HG03442 (cell line): ENCODE data around the gene SIGLEC1.

Source experiments
- ATAC-seq: cut with Tn5 transposase; IDR thresholded peaks from one replicate; pipeline ENCODE4 v1.9.1; 2021; ENCODE audit warnings: mild to moderate bottlenecking, moderate library complexity; ENCODE audit not compliant: unreplicated experiment

The SIGLEC1 gene

DNA sequence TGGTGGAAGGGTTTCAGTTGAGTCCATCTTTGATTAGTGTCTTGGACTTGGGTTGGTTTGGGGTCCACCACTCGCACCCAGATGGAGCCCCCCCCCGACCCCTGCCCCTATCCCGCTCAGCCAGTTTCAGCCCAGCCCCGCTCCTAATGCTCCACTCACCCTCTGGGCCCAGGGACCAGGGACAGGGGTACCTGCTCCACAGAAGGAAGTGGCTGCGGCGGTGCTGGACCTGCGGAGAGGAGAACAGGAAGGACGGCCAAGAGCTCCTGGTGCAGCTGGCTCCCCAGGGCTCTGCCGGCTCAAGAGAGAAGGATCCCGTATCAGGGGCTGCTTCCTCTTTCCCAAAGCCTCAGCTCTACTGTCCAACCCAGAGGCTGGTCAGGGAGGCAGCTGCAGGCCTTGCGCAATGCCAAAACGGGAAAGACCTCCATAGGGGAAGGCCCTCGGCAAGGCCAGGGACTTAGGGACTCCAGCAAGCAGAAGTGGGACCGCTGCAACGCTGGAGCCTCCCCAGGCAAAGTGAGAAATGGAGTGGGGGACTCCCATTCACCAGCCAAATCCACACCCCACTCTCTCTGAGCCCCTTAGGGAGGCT lies at the start of gene SIGLEC1:
Gene SIGLEC1, minus strand, starts transcription at position 322 of the 595 bp plus-strand sequence. CDS start 5,472 bp downstream, outside the sequence.
- no peak for ATAC-seq

DNA sequence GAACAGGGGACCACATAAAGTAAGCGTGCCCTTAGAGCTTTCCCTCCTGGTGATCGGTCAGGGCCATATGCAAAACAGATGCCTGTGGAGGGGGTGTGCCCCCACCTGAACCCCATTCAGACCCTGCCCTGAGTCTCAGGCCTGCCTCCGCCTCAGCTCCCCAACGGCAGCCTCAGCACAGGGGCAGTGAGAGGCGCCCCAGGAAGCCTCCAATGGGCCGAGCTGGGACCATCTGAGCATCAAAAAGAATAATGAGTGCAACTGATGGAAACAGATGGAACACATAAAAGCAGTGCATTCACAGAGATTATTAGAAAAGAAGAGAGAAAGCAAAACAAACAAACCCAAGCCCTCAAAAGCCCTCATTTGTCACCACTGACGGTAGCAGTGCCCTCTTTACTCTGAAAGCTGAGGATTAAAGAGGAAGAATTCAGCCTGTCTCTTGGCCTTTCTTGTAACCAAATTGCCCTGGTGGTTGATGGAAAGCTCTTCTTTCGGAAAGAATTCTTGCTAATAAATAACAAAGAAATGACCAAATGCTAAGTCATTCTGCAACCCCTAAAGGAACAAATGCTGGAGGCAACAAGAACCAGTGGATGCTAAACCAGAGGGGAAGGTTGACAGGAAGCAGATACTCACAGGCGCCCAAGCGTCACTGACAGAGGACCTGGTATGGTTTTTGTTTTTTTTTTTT lies 48.4 kb upstream of the SIGLEC1 start:
- no peak for ATAC-seq

DNA sequence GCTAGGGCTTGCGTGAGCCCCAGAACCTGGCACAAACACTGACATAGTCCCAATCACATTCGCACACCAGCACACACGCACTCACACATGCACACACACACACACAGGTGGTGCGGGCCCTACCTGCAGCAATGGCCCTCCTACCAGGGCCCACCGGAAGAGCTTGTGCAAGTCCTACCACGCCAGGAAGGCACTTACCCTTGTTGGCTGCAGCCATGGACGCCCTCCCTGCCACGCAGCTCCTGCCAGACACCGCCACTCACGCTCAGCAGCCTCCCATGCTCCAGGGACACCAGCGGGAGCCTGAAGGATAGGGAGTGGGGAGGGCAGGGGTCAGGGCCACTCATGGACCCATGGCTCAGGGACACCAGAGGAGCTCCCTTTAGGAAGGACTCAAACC lies 47.5 kb upstream of the SIGLEC1 start:
- ATAC-seq = no peak

DNA sequence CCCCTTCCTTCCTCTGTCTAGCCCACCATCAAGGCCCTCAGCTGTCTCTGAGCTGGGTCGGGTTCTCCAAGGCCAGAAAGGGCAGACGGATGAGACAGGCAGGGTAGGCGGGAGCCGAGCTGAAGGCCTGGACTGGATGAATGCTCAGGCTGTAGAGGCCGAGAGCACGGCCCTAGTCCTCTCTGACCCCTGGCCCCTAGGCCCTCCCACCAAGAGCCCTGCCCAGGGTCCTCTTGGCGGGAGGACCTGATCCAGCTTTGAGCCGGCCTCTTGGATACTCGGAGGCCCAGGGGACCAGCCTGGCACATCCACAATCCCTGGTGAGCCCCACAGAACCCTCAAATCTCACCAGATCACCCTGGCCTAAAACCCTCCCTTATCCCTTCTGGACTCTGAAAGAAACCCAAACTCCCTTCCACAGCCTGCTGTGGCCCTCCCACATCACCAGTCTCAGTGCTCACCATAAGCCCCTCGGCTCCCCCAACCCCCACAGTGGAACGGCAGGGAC lies 47.0 kb upstream of the SIGLEC1 start:
- ATAC-seq = no peak

DNA sequence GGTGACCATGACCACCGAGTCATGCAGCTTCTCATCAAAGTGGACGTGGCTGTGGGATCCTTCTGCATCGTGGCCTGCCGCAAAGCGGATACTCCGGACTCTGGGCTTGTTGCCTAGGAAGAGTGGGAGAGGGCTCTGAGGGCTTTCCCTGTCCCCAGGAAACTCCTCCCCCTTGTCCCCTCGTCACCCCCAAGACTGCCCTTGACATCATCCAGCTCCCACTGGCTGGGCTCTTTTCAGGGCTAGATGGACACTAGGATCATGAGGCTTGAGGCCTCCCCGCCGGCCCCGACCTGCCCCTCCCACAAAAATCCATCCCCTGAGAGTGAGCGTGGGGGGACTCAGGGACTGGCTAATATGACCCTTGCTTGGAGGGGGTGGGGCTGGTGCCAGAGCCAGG lies 46.2 kb upstream of the SIGLEC1 start:
- ATAC-seq = no peak

DNA sequence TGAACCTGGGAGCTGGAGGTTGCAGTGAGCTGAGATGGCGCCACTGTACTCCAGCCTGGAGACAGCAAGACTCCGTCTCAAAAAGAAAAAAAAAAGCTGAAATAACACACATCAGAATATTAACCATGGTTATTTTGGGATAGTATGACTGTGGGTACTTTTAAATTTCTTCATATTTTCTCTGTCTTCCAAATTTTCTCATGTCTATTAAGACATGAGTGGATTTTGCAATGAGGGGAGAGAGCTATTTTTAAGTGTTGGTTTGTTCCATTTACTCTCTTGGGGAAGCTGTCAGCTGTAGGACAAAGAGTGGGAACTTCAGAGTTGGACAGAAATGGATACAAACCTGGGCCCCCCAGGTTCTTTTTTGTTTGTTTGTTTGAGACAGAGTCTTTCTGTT lies 44.9 kb upstream of the SIGLEC1 start:
- no peak for ATAC-seq

DNA sequence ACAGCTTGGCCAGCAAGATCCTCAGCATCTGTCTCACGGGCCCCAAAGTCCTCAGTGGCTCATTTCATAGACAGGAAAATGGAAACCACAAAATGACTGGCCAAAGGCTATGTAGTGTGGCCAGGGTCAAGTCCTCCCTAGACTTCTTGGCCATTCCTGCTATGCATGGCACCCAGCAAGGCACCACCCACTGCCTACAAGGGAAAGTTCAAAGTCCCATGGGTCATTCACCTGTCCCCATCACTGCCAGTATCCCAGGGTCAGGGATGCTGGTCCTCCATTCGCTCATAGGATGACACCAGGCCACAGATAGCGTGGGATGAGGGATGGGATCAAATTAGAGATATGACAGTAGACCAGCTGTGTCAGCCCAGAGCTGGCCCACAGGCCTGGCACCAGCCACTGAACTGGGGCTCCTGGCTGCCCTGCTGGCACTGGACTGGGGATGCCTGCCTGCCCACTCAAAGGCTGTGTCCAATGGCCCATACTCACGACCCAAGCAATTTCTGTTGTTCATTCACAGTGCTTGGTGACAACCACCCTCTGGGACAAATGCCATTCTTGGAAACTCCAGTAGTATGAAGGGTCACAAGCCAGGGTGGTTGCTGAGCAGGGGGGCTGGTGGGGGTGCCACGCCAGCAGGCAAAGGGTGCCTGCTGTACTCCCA lies 43.5 kb upstream of the SIGLEC1 start:
- ATAC-seq = no peak

DNA sequence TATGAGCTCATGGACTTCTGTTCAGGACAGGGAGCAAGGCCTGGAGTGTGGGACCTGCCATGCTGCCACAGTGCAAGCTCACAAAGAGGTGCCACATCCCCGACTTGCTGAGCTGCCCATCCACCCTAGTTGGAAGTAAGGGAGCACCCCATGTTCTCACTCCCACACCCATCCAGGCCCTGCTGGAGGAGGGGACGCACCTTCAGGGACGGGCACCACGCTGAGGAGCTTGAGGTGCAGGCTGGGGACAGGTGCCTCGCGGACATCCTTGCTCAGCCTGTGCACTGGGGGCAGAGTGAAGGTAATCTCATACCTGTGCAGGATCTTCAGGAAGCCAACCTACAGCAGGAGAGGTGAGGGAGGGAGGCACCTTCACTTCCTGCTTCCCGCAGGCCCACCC lies 42.9 kb upstream of the SIGLEC1 start:
- no peak for ATAC-seq

DNA sequence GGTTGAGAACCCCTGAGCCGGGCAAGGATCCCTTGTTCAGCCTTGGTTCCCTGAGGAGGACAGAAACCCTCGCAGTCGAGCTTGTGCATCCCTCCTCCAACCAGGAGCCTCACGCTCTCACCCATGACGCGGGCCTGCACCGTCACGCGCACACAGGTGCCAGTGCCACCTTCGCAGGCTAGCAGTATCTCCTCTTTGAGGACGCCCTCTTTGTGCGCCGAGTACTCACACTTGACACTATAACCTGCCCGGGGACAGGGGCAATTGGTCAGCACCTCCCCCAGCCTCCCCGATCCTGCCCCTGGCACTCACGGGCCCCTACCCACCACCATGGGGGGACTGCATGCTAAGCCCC lies 41.9 kb upstream of the SIGLEC1 start:
- no peak for ATAC-seq

DNA sequence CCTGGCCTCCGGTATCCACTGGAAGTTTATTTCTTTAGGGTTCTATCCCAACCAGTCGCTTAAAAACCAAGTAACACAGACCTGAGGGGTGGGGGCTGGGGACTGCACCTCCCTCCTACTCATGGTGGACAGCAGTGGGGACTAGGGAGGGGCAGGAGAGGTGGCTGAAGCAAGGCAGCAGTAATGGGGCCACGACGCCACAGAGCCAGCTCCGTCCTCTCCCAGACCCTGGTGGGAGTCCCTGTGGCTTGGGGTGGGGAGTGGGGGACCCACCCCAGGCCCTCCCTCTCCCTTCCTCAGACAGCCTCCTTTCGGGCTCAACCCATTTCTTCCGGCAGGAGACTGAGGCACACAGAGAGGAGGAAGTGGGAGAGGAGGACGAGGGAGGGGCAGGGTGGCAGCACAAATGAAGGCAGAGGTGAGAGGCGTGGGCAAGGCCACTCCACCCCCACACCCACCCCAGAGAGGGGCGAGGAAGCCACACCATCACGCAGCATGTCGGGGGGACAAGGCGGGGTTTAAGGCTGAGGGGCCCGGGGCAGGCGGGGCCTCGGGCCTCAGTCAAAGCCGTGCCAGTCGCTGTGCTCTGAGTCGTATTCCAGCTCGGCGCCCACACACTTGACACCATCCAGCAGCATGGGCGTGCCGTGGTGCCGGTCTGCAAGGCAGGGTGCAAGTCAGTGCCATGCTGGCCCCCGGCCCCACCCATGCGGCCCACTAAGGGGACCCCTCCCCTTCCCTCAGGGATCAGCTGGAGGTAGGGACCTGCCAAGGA lies 41.3 kb upstream of the SIGLEC1 start:
- ATAC-seq = no peak

DNA sequence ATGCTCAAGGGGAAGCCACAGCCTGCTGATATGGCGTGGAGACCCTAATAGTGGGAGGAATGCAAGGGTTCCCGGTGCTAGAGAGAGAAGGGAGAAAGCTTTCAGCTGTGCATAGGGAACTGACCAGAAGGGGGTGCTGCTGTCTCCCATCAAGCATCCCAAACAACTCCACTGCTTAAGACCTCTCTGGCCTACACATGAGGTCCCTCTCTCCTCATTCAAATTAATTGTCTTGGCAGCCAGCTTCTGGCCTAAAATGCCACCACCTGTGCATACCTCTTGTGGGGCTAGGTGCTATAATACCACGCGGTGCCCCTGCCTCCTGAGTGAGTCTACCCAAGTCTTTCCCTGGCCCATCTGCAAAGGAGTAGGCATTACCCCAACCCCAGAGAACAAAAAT lies 40.7 kb upstream of the SIGLEC1 start:
- ATAC-seq = no peak

DNA sequence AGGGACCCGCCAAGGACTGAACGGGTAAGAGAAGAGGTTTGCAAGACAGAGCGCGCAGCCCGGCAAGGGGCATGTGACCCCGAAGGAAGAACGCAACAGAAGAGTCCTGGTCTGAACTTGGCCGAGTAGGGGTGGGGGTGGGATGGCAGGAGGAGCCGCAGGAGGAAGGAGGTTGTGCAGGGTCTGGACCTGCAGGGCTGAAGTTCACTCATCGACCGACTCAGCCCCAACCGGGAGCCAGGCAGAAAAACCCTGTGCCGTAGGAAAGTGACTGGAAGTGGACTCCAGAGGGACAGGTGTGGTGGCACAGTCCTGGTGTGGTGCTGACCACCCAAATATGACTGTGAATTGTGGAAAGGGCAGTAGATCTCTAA lies 40.0 kb upstream of the SIGLEC1 start:
- no peak for ATAC-seq

DNA sequence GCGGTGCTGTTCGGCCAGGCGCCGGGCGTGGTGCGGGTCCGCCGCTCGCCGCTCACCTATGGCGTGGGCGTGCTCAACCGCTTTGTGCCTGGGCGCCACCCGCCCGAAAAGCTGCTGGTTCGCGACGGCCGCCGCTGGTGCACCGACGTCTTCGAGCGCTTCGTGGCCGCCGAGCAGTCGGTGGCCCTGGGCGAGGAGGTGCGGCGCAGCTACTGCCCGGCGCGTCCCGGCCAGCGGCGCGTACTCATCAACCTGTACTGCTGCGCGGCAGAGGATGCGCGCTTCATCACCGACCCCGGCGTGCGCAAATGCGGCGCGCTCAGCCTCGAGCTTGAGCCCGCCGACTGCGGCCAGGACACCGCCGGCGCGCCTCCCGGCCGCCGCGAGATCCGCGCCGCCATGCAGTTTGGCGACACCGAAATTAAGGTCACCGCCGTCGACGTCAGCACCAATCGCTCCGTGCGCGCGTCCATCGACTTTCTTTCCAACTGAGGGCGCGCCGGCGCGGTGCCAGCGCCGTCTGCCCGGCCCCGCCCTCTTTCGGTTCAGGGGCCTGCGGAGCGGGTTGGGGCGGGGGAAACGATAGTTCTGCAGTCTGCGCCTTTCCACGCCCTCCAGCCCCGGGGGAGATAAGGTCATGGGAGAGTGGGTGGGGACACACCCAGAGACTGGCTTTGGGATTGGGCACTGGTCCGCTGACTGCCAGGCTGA lies 39.4 kb upstream of the SIGLEC1 start:
- ATAC-seq = no peak

DNA sequence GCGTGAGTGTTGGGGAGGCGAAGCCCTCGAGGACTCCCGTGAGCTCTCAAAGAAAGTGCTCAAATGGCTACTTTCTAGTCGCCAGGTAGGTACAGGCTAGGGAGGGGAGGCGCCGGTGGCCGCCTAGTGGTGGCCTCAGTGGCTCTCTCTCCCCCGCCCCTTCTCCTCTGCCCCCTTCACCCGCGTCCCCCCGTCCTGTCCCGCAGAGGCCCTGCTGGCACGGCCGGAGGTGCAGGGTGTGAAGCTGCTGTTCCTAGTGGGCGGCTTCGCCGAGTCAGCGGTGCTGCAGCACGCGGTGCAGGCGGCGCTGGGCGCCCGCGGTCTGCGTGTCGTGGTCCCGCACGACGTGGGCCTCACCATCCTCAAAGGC lies 38.9 kb upstream of the SIGLEC1 start:
- ATAC-seq = no peak

DNA sequence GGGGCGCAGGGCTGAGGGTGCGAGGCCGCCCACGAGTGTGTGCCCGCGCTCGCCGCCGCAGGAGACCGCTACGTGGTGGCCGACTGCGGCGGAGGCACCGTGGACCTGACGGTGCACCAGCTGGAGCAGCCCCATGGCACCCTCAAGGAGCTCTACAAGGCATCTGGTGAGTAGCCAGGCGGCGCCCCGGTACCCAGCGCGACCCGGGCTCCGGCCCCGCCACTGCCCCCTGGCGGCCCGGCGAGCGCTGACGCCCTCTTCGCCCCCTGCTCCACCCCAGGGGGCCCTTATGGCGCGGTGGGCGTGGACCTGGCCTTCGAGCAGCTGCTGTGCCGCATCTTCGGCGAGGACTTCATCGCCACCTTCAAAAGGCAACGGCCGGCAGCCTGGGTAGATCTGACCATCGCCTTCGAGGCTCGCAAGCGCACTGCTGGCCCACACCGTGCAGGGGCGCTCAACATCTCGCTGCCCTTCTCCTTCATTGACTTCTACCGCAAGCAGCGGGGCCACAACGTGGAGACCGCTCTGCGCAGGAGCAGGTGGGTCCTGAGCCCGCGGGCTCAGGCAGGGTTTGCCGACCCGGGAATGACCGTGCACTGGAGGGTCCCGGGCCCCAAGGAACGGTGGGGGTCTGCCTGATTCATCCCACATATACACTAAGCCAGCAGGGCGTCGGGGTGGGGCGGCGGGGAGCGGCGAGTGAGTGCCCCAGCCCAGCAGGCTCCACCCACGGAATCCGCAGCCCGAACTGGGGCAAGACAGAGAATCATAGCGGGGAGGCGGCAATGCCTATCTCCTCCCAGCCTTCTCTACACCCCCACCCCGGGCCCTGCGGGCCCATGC lies 37.5 kb upstream of the SIGLEC1 start:
- no peak for ATAC-seq

DNA sequence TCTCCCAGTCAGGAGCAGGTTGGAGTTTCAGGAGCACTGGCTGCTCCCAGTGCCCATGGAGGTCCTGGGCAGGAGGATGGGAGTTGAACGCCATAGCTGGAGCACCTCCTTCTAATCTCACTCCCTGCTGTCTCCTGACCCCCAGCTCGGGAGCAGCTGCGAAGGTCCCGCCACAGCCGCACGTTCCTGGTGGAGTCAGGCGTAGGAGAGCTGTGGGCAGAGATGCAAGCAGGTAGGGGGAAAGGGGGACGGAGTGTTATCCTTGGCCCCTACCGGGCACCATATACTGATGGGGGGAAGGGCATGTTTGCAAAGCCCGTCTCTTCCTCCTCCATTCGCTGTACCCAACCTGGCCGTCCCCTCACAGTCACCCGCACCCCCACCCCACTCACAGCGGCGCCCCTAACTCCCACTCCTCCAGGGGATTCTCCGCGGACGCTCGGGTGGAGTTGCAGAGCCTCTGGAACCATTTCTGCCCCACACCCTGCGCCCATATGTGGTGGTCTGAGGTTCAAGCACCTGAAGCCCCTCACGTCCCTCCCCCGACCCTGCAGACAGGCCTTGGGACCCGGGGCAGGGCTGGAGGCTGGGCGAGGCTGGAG lies 36.8 kb upstream of the SIGLEC1 start:
- ATAC-seq = no peak

DNA sequence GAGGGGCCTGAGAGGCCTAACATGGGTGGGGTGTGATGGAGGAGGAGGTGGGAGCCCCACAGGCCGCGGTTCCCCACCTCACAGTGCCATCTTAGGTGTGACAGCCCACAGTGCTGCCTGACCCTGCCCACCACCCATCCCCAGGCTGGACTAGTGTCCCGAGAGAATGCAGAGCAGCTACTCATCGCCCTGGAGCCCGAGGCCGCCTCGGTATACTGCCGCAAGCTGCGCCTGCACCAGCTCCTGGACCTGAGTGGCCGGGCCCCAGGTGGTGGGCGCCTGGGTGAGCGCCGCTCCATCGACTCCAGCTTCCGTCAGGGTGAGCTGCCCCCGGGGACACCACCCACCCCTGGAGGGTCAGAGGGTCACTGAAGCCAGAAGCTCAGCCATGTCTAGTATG lies 35.7 kb upstream of the SIGLEC1 start:
- ATAC-seq = no peak

DNA sequence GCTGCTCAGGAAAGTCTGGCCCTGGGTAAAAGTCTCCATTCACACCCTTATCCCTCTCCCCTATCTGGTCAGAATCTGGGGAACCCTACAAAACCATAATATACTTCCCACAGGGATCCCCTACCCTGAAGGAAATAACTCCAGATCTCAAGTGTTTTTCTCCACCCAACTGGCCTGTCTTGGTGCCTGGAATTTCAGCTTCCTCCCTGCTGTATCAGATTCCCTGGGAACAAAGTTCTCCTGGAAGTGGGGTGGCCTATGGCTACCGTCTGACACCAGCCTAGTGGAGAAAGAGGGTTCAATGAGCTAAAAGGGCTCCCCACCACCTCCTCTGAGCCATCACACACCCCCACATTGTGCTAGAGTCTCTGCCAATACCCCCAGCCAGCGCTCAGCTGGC lies 35.1 kb upstream of the SIGLEC1 start:
- no peak for ATAC-seq

DNA sequence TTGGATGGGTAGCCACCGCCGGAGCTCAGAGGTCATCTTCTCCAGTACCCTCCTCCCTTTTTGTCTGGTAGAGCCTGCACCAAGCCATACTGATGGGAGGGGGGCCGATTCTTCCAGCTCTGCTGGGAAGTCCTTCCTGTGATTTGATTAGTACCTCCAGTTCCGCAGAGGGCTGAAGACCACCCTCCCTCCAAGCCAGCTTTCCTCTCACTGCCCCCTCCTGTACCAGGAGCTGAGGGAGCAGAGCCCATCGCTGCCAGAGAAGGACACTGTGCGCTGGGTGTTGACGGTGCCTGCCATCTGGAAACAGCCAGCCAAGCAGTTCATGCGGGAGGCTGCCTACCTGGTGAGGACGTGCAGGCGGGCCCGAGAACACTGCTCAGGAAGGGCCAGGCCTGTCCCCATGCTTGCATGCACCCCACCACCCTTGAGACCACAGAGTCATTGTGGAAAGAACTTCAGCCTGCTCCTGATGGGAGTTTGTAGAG lies 33.3 kb upstream of the SIGLEC1 start:
- no peak for ATAC-seq
